Astrocyte of the cerebellum (primary cell): ENCODE data around the gene ZSWIM5.

Source experiments
- DNase-seq: peaks from one replicate; pipeline ENCODE4 v3.0.0-alpha.2; 2011; ENCODE audit warnings: low read depth
- H3K4me3 ChIP-seq: 2 replicates; pipeline ENCODE4 v1.5.1; 2011; ENCODE audit warnings: mild to moderate bottlenecking, low read depth, low read length, moderate library complexity
- in situ Hi-C: cut with HindIII; loops from 2 replicates; pipeline ENCODE4 v1.10.0; 2017; ENCODE audit warnings: low sequenced_read_pairs
- TF ChIP-seq, protein P1 (sequence below): IDR thresholded peaks from 2 replicates; pipeline ENCODE4 v1.5.1; 2012; ENCODE audit warnings: low read length, low read depth, moderate library complexity, mild to moderate bottlenecking; ENCODE audit errors: missing control alignments

The ZSWIM5 gene

DNA sequence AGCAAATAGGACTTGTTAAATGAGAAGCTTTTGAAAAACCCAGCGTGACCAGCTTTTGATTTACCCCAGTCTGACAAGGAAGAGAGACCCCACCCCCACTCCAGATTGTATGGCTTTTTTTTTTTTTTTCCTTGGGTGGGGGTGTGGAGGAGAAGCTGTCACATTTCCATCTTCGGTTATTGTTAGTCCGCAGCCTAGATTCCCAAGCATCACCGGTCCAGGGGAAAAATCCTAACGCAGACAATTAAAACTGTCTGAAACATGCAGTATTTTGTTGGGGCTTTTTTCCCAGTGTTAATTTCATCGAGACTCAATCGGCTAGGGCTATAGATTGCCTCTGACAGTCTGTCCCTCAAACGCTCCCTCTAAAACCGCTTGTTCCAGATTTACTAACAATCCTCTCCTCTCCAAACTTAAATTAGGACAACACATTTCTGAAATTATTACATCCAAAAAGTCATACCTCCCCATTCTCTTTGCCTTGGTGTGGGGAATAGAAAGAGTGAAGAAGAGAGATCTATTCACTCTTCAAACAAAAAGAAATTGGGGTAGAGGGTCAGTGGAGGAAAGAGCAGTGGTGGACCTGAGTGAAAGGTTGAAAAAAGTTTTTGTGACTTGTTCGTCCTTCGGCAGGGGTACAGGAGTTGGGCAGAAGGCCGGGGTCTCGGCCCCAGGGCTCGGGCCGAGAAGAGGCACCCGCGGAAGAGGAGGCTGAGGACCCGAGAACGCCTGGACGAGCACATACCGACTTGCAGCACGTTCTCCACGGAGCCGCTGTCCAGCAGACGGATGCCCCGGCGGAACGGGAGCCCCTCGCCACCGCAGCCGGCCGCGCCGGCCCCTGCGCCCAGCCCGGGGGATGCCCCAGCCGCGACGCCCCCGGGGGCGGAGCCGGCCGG is 1.1 kb downstream of the ZSWIM5 start:
- in situ Hi-C loops = no loop called here
- H3K4me3 ChIP-seq = peak overlapping the region; percentile 65
- no peak for DNase-seq
- TF ChIP-seq, protein P1, sequence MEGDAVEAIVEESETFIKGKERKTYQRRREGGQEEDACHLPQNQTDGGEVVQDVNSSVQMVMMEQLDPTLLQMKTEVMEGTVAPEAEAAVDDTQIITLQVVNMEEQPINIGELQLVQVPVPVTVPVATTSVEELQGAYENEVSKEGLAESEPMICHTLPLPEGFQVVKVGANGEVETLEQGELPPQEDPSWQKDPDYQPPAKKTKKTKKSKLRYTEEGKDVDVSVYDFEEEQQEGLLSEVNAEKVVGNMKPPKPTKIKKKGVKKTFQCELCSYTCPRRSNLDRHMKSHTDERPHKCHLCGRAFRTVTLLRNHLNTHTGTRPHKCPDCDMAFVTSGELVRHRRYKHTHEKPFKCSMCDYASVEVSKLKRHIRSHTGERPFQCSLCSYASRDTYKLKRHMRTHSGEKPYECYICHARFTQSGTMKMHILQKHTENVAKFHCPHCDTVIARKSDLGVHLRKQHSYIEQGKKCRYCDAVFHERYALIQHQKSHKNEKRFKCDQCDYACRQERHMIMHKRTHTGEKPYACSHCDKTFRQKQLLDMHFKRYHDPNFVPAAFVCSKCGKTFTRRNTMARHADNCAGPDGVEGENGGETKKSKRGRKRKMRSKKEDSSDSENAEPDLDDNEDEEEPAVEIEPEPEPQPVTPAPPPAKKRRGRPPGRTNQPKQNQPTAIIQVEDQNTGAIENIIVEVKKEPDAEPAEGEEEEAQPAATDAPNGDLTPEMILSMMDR = no peak

GRCh38 chr1:45200906-45201500 is 5.4 kb downstream of the ZSWIM5 start:
- TF ChIP-seq, protein P1 = no peak
- in situ Hi-C loops = no loop called here
- no peak for DNase-seq
- no peak overlapping the region for H3K4me3 ChIP-seq

DNA sequence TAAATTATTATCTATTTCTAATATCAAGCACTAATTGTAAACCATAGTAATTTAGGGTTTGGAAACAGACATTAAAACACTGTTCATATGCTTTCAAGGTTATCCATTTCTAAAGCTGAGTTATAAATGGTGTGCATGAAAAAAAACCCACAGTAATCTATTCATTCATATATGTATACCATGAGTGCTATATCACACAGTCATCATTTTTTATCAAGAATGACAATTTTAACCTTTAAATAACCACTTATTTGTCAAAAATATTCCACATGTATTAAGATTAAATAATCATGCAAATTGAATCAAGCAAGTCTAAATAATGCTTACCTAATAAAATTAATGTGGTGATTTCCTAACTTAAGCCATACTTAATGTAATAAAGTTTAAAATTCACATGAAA is 6.0 kb downstream of the ZSWIM5 start:
- no peak overlapping the region for H3K4me3 ChIP-seq
- in situ Hi-C loops = no loop called here
- TF ChIP-seq, protein P1 = no peak
- DNase-seq = no peak

DNA sequence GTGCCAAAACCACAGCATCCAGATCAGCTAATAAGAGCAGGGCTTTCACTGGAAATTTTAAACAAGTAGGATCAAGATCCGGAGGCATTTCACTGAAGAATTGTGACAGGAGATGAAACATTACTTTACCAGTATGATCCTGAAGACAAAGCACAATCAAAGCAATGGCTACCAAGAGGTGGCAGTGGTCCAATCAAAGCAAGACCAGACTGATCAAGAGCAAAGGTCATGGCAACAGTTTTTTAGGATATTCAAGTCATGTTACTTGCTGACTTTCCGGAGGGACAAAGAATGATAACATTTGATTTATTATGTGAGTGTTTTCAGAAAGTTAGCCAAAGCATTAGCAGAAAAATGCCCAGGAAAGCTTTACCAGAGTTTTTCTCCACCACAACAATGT is 8.2 kb downstream of the ZSWIM5 start:
- TF ChIP-seq, protein P1 = no peak
- DNase-seq = no peak
- H3K4me3 ChIP-seq = no peak overlapping the region
- in situ Hi-C loops = no loop called here

DNA sequence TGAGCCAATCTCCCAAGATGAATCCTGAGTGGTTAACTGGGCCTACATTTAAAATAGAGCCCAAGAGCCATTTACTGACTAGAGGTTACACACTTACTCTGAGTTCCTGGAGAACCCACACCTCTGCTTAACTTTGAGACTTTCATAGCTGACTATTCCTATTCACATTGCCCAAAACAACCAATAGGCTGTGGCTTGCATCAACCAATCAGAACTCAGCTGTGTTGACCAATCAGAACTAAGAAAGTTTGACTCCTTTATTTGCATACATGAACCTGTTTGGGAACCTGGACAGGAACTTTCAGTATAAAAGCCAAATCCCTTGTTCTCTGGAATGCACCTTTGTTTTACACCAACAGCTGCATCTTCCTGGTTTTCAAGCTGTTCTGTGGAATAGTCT is 9.5 kb downstream of the ZSWIM5 start:
- TF ChIP-seq, protein P1 = no peak

GRCh38 chr1:45191418-45191783 is 15.0 kb downstream of the ZSWIM5 start:
- in situ Hi-C loops = no loop called here
- TF ChIP-seq, protein P1 = no peak
- H3K4me3 ChIP-seq = no peak overlapping the region
- DNase-seq = no peak

More for the DNA sequence above, 9.5 kb downstream of the ZSWIM5 start:
- DNase-seq = no peak
- H3K4me3 ChIP-seq = no peak overlapping the region
- in situ Hi-C loops = no loop called here
